Mucosa of descending colon (tissue), 3 donors: ENCODE measurements around the gene PLVAP. TPM values are rescaled to one million over a fixed set of nuclear protein-coding genes. Genes with fewer than 3 reads are reported as not detected.

ENCODE experiments used
- ATAC-seq: fragments of 200-7000 bp; cut with Tn5 transposase; one replicate; pipeline ENCODE4 v1.9.1; 2020; ENCODE audit warnings: mild to moderate bottlenecking, moderate library complexity
- DNase-seq, 3 donors: peaks; one replicate each; pipeline ENCODE4 v3.0.0-alpha.2; 2020
- H3K36me3 ChIP-seq: fragments of 200-600 bp; one replicate; pipeline ENCODE4 v1.8.0; 2021; ENCODE audit warnings: low read depth, mild to moderate bottlenecking
- H3K4me1 ChIP-seq: fragments of 200-600 bp; one replicate; pipeline ENCODE4 v1.8.0; 2021; ENCODE audit warnings: low read depth, mild to moderate bottlenecking
- H3K4me3 ChIP-seq: fragments of 200-600 bp; one replicate; pipeline ENCODE4 v1.8.0; 2021; ENCODE audit warnings: mild to moderate bottlenecking
- H3K9me3 ChIP-seq: fragments of 200-600 bp; one replicate; pipeline ENCODE4 v1.8.0; 2021; ENCODE audit warnings: mild to moderate bottlenecking
- intact Hi-C, 2 donors: fragments of 100-400 bp; cut with DNase I in 1 of 2; cut with micrococcal nuclease in 1 of 2; formaldehyde crosslinking; loops; one replicate each; pipeline versions ENCODE4 v1.11.0 to v1.11.1; 2022; cut with DNase I, micrococcal nuclease
- total RNA-seq, 3 donors: library from RNA; stranded (reverse); fragmentation: NEBNext Ultra II Directional in 2 of 3; extraction: Animal tissue kit (Norgen Biotek cat#: 25700) in 2 of 3; gene quantifications; one replicate each; pipeline versions ENCODE4 v1.2.1 to v1.2.4, GENCODE V29; 2021 to 2023
- TF ChIP-seq, protein P1 (sequence below): fragments of 200-600 bp; IDR thresholded peaks from one replicate; pipeline ENCODE4 v1.8.0; 2022; ENCODE audit warnings: antibody characterized with exemption, mild to moderate bottlenecking
- donor health status: DM: no; HTN: no; CAD: no; lungs with moderate emphysema.
- donor health status: DM: no; HTN: no; CAD: no.
- donor health status: DM: no; HTN: yes; CAD: no.

Gene PLVAP
- total RNA-seq, 3 donors from 2014 or later = 22.2 to 42.2 (median 32.8) TPM

DNA sequence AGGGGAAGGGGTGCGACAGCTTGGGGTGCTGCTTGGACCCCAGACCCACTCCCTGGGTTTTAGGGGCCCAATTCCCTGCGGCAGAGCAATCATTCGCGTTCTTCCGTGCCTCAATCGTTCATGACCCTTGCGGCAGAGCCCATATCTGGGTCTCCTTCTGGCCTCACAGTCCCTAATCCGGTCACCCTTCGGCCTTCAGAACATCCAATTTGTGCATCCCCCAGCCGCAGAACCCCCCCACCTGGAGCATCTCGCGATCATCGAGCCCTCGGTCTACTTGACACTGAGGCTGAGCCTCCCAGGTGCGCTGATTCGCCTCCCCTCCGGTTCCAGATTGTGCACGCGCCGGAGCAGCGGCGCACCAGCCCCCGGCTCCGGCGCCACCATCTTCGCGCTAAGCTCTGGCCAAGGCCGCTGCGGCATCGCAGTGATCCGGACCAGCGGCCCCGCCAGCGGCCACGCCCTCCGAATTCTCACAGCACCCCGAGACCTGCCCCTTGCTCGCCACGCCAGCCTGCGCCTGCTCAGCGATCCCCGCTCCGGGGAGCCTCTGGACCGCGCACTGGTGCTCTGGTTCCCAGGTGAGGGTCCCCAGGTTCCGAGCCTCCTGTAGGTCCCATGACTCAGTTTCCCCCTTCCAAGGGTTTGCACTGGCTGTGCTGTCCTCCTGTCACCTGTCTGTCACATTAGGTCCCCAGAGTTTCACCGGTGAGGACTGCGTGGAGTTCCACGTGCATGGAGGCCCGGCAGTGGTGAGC, 39.3 kb downstream of the PLVAP start:
- peak overlapping the region; percentile 20 for H3K4me3 ChIP-seq
- TF ChIP-seq, protein P1, sequence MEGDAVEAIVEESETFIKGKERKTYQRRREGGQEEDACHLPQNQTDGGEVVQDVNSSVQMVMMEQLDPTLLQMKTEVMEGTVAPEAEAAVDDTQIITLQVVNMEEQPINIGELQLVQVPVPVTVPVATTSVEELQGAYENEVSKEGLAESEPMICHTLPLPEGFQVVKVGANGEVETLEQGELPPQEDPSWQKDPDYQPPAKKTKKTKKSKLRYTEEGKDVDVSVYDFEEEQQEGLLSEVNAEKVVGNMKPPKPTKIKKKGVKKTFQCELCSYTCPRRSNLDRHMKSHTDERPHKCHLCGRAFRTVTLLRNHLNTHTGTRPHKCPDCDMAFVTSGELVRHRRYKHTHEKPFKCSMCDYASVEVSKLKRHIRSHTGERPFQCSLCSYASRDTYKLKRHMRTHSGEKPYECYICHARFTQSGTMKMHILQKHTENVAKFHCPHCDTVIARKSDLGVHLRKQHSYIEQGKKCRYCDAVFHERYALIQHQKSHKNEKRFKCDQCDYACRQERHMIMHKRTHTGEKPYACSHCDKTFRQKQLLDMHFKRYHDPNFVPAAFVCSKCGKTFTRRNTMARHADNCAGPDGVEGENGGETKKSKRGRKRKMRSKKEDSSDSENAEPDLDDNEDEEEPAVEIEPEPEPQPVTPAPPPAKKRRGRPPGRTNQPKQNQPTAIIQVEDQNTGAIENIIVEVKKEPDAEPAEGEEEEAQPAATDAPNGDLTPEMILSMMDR = no peak
- no peaks in the 10 kb centered on the region for H3K9me3 ChIP-seq
- intact Hi-C loops = no loop called here
- H3K36me3 ChIP-seq = no peaks in the 10 kb centered on the region
- ATAC-seq = no peak
- H3K4me1 ChIP-seq = peaks cover 25% of the 10 kb centered on the region
- DNase-seq = peak in 2 of 3 donors; percentile 65 to 73

DNA sequence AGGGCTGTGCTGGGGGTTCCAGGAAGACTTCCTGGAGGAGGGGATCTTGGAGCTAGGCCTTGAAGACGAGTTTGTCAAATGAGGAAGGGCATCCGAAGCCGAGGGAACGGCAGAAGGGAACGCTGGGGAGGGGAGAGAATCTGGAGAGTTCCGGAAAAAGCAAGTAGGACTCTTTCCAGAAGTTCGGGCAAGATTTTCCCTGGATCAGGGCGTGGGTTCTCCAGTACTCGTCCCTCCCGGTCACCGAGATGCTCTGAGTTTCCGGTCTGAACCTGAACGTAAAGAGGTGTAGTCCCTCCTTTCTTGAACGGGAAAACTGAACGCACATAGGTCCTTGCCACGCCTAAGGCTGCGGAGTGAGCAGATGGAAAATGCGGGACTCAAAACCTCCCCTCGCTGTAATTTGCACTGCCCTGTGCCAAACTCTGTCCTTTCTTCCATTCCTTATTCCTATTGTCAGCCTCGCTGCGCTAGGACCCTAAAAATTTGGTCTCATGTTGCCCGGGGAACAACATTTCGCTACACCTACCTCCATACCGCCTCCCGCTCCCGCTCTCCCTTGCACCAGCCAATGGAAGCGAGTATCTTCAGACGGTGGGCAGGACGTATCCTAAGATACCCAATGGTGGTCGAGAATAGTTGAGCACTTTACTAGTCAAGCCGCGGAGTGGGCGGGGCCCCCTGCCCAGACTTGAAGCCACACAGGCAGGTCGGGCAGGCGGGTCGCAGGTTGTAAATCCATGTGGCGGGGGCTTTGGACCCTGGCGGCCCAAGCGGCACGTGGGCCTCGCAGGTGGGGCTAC, 40.1 kb downstream of the PLVAP start, which contains the start of gene GTPBP3:
TSS of gene GTPBP3 (plus strand) at position 682 of the 803 bp plus-strand sequence. CDS start at position 741, 59 bp downstream.
- DNase-seq (peak; percentile 95 to 99 (median 98)), ATAC-seq (peak; percentile 83)
- Histone ChIP-seq H3K4me1 (peaks cover 25% of the 10 kb centered on the region), H3K4me3 (peak within 1 kb of the TSS; percentile 40), H3K9me3 (no peaks in the 10 kb centered on the region), H3K36me3 (no peaks in the 10 kb centered on the region)
- intact Hi-C loops = no loop called here
- TF ChIP-seq, protein P1 = no peak

DNA sequence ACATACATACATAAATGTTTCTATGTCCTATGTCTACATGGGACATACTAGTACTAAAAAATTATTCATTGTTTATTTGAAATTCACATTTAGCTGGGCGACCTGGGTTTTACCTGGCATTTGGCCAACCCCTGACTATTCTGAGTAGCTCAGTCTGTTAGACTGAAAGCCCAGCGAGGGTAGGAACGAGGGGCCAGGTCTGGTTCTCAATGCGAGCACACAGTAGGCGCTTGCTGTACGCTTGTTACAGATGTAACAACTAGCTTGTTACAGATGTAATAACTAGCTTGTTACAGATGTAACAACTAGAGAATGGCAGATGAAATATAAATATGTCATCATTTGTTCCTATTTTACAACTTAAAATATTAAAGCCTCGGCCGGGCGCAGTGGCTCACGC, 41.6 kb downstream of the PLVAP start:
- TF ChIP-seq, protein P1 = no peak
- Histone ChIP-seq H3K36me3 (no peaks in the 10 kb centered on the region), H3K9me3 (no peaks in the 10 kb centered on the region), H3K4me1 (peaks cover 25% of the 10 kb centered on the region), H3K4me3 (no peak overlapping the region)
- DNase-seq (peak in 1 of 3 donors; percentile 19), ATAC-seq (no peak)
- intact Hi-C loops = no loop called here

DNA sequence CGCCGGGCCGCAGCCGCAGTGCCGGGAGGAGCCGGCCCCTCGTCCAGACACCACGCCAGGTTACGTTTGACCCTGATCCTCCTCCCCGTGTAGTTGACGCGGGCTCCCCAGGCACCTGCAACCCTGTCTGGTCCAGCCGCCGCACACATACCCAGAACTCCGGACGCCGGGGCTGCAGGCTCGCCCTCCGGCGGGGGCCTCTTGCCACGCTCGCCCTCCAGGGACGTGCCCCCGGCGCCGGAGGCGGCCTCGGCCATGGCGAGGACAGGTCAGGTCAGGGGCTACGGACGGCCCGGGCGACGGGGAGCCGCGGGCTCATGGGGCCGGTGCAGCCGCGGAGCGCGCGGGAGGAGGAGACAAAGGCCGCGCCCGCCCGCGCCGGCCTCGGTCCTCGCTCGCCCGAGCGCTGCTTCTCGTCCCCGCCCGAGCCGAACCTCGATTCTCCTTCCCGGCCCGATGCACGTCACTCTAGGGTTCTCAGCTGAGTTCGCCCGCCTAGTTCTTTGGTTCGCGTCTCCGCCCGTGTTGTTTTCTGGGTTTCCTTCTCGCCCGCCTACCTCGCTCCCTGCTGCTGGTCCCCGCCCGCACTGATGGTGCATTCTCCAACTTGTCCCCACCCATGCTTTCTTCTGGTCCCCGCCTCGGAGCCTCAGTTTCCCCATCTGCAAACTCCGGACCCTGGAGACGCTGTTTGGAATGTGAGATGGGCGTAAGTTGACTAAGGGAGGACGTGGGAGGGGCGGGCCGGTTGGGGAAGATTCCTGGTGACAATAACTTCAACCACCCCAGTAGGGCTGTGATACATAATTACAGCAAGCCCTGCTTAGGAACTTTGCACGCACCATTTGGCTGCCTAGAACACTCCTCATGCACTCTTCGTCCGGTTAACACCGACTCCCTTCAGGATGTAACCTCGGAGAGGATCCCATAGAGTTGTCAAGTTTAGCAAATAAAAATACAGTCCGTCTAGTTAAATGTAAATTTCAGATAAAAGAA, 42.4 kb downstream of the PLVAP start, which contains the start of gene ANO8:
TSS of gene ANO8 (minus strand) at position 442 of the 996 bp plus-strand sequence. CDS start at position 257, 185 bp downstream.
- peak; percentile 96 to 98 (median 97) for DNase-seq
- intact Hi-C loops = no loop called here

More for the DNA sequence above, 42.4 kb downstream of the PLVAP start, which contains the start of gene ANO8:
- peak; percentile 82 for ATAC-seq
- H3K4me1 ChIP-seq = peaks cover 25% of the 10 kb centered on the region
- H3K36me3 ChIP-seq = no peaks in the 10 kb centered on the region
- H3K4me3 ChIP-seq = peak within 1 kb of the TSS; percentile 42
- TF ChIP-seq, protein P1 = no peak
- H3K9me3 ChIP-seq = no peaks in the 10 kb centered on the region
